Measurements from ENCODE around the gene RBMS3. TPM values are rescaled to one million over a fixed set of nuclear protein-coding genes. Genes with fewer than 3 reads are reported as not detected.

The RBMS3 gene
- total RNA-seq, 1 experiment from 2014 or later: 0.42 TPM

DNA sequence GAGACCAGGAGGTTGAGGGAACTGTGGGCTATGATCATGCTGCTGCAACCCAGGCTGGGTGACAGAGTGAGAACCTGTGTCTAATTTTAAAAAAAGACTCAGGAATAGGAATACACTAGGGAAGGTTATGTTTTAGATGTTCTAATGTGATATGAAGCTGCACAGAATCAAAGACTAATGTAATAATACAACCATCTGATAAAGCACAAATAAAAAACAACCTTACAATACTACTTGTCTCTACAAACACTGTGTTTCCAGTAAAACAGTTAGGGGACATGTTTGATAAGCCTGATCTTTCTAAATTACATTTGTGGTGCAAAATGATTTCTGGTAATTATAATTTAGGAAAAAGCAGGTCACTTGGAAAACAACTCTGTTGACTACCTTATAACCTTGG, 56.7 kb downstream of the RBMS3 start:
- RAD21 ChIA-PET (ENCODE audit: low non-redundant PET in 1 of 2, low total read pairs in 2 of 2, uncharacterized antibody in 2 of 2, unreplicated experiment in 2 of 2): no interaction called here
- H3K27me3 ChIP-seq (ENCODE audit: insufficient read depth, low read length): peaks cover 3% of the 10 kb centered on the region; the same call in 1 of the 2 replicates
- no peaks in the 10 kb centered on the region for H4K20me1 ChIP-seq (ENCODE audit: insufficient read depth)
- no peaks in the 10 kb centered on the region for H3K9me2 ChIP-seq (ENCODE audit: insufficient read depth)
- POLR2A ChIA-PET: no interaction called here
- no peak overlapping the region for H2AFZ ChIP-seq (ENCODE audit: low read depth, low read length, poor library complexity, severe bottlenecking)
- CTCF ChIA-PET: no interaction called here
- DNase-seq (ENCODE audit: low read depth, low spot score): no peak
- H3K4me3 ChIP-seq (replicated peaks in 1 of 2; ENCODE audit: low read depth in 1 of 2, low read length in 2 of 2): no peak overlapping the region
- no peak overlapping the region for H3K9ac ChIP-seq (ENCODE audit: low read length)
- BruUV-seq (replicated peaks): no TSS peak
- TF ChIP-seq RAD21 (IDR thresholded peaks at IDR 0.05; ENCODE audit: low read depth) (no peak), FOSL1 (IDR thresholded peaks at IDR 0.05; ENCODE audit: low read depth) (no peak), CEBPB (IDR thresholded peaks at IDR 0.05; ENCODE audit: low read depth) (no peak), SIN3A (IDR thresholded peaks at IDR 0.05; ENCODE audit: low read depth) (no peak)
- TF ChIP-seq, protein P1, sequence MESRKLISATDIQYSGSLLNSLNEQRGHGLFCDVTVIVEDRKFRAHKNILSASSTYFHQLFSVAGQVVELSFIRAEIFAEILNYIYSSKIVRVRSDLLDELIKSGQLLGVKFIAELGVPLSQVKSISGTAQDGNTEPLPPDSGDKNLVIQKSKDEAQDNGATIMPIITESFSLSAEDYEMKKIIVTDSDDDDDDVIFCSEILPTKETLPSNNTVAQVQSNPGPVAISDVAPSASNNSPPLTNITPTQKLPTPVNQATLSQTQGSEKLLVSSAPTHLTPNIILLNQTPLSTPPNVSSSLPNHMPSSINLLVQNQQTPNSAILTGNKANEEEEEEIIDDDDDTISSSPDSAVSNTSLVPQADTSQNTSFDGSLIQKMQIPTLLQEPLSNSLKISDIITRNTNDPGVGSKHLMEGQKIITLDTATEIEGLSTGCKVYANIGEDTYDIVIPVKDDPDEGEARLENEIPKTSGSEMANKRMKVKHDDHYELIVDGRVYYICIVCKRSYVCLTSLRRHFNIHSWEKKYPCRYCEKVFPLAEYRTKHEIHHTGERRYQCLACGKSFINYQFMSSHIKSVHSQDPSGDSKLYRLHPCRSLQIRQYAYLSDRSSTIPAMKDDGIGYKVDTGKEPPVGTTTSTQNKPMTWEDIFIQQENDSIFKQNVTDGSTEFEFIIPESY (IDR thresholded peaks at IDR 0.05; ENCODE audit: extremely low read depth, insufficient replicate concordance, low read length): no peak
- intact Hi-C loops (cut with micrococcal nuclease): no loop called here
- no peaks in the 10 kb centered on the region for H3K9me3 ChIP-seq (ENCODE audit: control insufficient read depth in 1 of 2, insufficient read depth in 1 of 2, low read depth in 1 of 2, low read length in 2 of 2)
- ATAC-seq: no peak
- no peak overlapping the region for H3K4me2 ChIP-seq (ENCODE audit: low read length)
- H3K79me2 ChIP-seq (ENCODE audit: insufficient read depth, low read length): no peaks in the 10 kb centered on the region
- no peaks in the 10 kb centered on the region for H3K36me3 ChIP-seq (ENCODE audit: control insufficient read depth in 1 of 2, insufficient read depth in 2 of 2, low read length in 2 of 2)
- H3K4me1 ChIP-seq (ENCODE audit: control insufficient read depth in 1 of 2, insufficient read depth in 2 of 2, low read length in 2 of 2): peaks cover 0 to 8% of the 10 kb centered on the region in 2 experiments; a peak in 1 of 4 replicates
- H3K27ac ChIP-seq (ENCODE audit: low read depth, low read length): no peak overlapping the region

DNA sequence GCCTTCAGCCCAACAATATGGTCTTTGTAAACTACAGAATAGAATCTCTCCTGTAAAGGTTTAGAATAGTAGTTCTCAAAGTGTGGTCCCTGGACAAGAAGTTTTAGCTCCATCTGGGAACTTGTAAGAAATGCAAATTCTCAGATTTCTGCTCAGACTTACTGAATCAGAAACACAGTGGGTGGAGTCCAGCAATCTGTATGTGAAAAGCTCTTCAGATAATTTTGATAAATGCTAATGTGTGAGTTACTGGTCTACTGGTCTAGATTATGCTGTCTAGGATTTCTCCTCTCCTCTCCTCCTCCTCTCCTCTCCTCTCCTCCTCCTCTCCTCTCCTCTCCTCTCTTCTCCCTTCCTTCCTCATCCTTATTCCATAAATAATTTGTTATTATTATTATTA, 57.5 kb downstream of the RBMS3 start:
- Histone ChIP-seq H3K36me3 (ENCODE audit: control insufficient read depth in 1 of 2, insufficient read depth in 2 of 2, low read length in 2 of 2) (no peaks in the 10 kb centered on the region), H3K4me2 (ENCODE audit: low read length) (no peak overlapping the region), H2AFZ (ENCODE audit: low read depth, low read length, poor library complexity, severe bottlenecking) (no peak overlapping the region), H3K27ac (ENCODE audit: low read depth, low read length) (no peak overlapping the region), H3K4me3 (replicated peaks in 1 of 2; ENCODE audit: low read depth in 1 of 2, low read length in 2 of 2) (no peak overlapping the region), H3K4me1 (ENCODE audit: control insufficient read depth in 1 of 2, insufficient read depth in 2 of 2, low read length in 2 of 2) (peaks cover 0 to 8% of the 10 kb centered on the region in 2 experiments; a peak in 1 of 4 replicates), H3K9me2 (ENCODE audit: insufficient read depth) (no peaks in the 10 kb centered on the region), H3K27me3 (ENCODE audit: insufficient read depth, low read length) (peaks cover 3% of the 10 kb centered on the region; the same call in 1 of the 2 replicates), H3K9me3 (ENCODE audit: control insufficient read depth in 1 of 2, insufficient read depth in 1 of 2, low read depth in 1 of 2, low read length in 2 of 2) (no peaks in the 10 kb centered on the region), H3K9ac (ENCODE audit: low read length) (no peak overlapping the region), H3K79me2 (ENCODE audit: insufficient read depth, low read length) (no peaks in the 10 kb centered on the region), H4K20me1 (ENCODE audit: insufficient read depth) (no peaks in the 10 kb centered on the region)
- no TSS peak for BruUV-seq (replicated peaks)
- RAD21 ChIA-PET (ENCODE audit: low non-redundant PET in 1 of 2, low total read pairs in 2 of 2, uncharacterized antibody in 2 of 2, unreplicated experiment in 2 of 2): no interaction called here
- CTCF ChIA-PET: no interaction called here
- POLR2A ChIA-PET: no interaction called here
- DNase-seq (ENCODE audit: low read depth, low spot score) (no peak), ATAC-seq (no peak)
- intact Hi-C loops (cut with micrococcal nuclease): no loop called here
- TF ChIP-seq EZH2 (IDR thresholded peaks at IDR 0.05): no peak
- no peak for TF ChIP-seq ELF1 (IDR thresholded peaks at IDR 0.05; ENCODE audit: borderline replicate concordance, low read depth)
- no peak for TF ChIP-seq SP1 (IDR thresholded peaks at IDR 0.05; ENCODE audit: low read depth)
- no peak for TF ChIP-seq CBX3 (IDR thresholded peaks at IDR 0.05; ENCODE audit: low read depth)
- no peak for TF ChIP-seq JUND (IDR thresholded peaks at IDR 0.05)
- TF ChIP-seq, protein P1 (IDR thresholded peaks at IDR 0.05; ENCODE audit: extremely low read depth, insufficient replicate concordance, low read length): no peak
- TF ChIP-seq EGR1 (IDR thresholded peaks at IDR 0.05; ENCODE audit: low read depth): no peak
- no peak for TF ChIP-seq ZNF274 (IDR thresholded peaks at IDR 0.05; ENCODE audit: low read depth, low read length)
- no peak for TF ChIP-seq EZH2phosphoT487 (IDR thresholded peaks at IDR 0.05; ENCODE audit: borderline replicate concordance)
- no peak for TF ChIP-seq FOSL1 (IDR thresholded peaks at IDR 0.05; ENCODE audit: low read depth)
- TF ChIP-seq ZFX (IDR thresholded peaks at IDR 0.05): no peak
- TF ChIP-seq, protein P2, sequence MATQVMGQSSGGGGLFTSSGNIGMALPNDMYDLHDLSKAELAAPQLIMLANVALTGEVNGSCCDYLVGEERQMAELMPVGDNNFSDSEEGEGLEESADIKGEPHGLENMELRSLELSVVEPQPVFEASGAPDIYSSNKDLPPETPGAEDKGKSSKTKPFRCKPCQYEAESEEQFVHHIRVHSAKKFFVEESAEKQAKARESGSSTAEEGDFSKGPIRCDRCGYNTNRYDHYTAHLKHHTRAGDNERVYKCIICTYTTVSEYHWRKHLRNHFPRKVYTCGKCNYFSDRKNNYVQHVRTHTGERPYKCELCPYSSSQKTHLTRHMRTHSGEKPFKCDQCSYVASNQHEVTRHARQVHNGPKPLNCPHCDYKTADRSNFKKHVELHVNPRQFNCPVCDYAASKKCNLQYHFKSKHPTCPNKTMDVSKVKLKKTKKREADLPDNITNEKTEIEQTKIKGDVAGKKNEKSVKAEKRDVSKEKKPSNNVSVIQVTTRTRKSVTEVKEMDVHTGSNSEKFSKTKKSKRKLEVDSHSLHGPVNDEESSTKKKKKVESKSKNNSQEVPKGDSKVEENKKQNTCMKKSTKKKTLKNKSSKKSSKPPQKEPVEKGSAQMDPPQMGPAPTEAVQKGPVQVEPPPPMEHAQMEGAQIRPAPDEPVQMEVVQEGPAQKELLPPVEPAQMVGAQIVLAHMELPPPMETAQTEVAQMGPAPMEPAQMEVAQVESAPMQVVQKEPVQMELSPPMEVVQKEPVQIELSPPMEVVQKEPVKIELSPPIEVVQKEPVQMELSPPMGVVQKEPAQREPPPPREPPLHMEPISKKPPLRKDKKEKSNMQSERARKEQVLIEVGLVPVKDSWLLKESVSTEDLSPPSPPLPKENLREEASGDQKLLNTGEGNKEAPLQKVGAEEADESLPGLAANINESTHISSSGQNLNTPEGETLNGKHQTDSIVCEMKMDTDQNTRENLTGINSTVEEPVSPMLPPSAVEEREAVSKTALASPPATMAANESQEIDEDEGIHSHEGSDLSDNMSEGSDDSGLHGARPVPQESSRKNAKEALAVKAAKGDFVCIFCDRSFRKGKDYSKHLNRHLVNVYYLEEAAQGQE (IDR thresholded peaks at IDR 0.05; ENCODE audit: low read depth): no peak

Measured in HCT116 (cell line).